Esophagus muscularis mucosa (tissue), 4 donors: Measurements from ENCODE around the gene HMGA1.

Source experiments
- CTCF ChIP-seq, 3 experiments: fragments of 200-600 bp in 2 of 3; fragments of 450-650 bp in 1 of 3; sonication (generic) in 2 of 3; IDR thresholded peaks; one replicate each; pipeline ENCODE4 v1.5.1; 2017 to 2019; ENCODE audit warnings: antibody characterized with exemption in 3 of 3, mild to moderate bottlenecking in 2 of 3, moderate library complexity in 1 of 3
- EP300 ChIP-seq: sonication (generic); formaldehyde crosslinking; IDR thresholded peaks from one replicate; pipeline ENCODE4 v1.6.1; 2017; ENCODE audit warnings: antibody characterized with exemption
- POLR2A ChIP-seq: fragments of 450-650 bp; IDR thresholded peaks from one replicate; pipeline ENCODE4 v1.6.1; 2017; ENCODE audit warnings: antibody characterized with exemption, moderate library complexity, mild to moderate bottlenecking, low read depth
- POLR2AphosphoS5 ChIP-seq, 2 donors: sonication (generic); formaldehyde crosslinking; IDR thresholded peaks; one replicate each; pipeline ENCODE4 v1.6.1; 2017; ENCODE audit warnings: antibody characterized with exemption in 2 of 2

DNA sequence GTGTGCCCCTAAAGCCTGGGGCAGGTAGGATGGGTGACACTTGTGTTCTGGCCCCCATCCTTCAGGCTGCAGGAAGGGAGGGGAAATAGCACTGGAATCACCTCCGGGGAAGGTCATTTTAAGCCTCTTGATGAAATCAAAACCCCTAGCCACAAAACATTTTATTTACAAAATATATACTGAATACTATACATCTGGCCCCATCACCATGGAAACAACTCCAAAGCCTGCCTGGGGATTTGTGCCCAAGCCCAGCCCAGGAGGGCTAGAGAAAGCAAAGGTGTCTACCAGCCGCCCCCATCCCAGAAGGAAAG, 9.5 kb downstream of the HMGA1 start:
- no peak for TF ChIP-seq CTCF (IDR thresholded peaks at IDR 0.05)
- no peak for TF ChIP-seq POLR2A
- TF ChIP-seq EP300 = no peak
- TF ChIP-seq POLR2AphosphoS5 (IDR thresholded peaks at IDR 0.05) = no peak
